NCI-H1092 (cell line): ENCODE measurements around the gene MGAT1.
A peak's percentile ranks its signal among the peaks of the same experiment; 100 is the strongest.
"Not testable (repeated sequence)": the region's sequence is repeated elsewhere in the genome, so short reads cannot be mapped to it uniquely, and the experiment has no call there.

ENCODE experiments used
- DNase-seq: peaks from one replicate; lab custom pipeline; 2025; lab: John Stamatoyannopoulos, UW

Gene MGAT1

GRCh38 chr5:180802325-180803180, at the start of gene MGAT1:
TSS of gene MGAT1 (minus strand) at chr5:180802806. CDS start at chr5:180792971, 9,835 bp downstream.
- DNase-seq, result peak; percentile 4

- DNase-seq, result no peak
Observed at GRCh38 chr5:180850434-180851078, 48.0 kb upstream of the MGAT1 start.

- no peak for DNase-seq
Observed at GRCh38 chr5:180849827-180850226, 47.2 kb upstream of the MGAT1 start.

- DNase-seq, result no peak
Observed at GRCh38 chr5:180848878-180849277, 46.3 kb upstream of the MGAT1 start.

GRCh38 chr5:180848265-180848664, 45.7 kb upstream of the MGAT1 start:
- DNase-seq, result no peak

GRCh38 chr5:180847026-180847425, 44.4 kb upstream of the MGAT1 start:
- DNase-seq, result no peak

- no peak for DNase-seq
Observed at GRCh38 chr5:180844858-180845257, 42.3 kb upstream of the MGAT1 start.

DNA sequence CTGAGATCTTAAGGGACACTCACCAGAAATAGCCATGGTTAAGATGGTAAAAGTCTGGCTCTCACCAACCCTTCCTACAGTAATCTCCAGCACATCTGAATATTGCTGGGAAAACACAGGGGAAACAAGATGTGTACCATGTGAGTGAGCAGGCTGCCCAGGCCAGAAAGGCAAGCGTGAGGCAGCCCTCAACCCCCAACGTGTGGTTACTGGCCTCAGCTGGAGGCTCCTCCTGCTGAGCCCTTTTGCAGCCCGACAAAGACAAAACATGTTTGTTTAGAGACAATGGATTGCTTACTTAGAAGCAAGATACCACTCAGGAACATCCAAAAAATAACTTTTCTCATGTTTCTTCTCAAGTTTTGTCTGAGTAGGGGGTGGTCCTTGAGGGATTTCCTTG, 41.8 kb upstream of the MGAT1 start:
- DNase-seq, result no peak

DNA sequence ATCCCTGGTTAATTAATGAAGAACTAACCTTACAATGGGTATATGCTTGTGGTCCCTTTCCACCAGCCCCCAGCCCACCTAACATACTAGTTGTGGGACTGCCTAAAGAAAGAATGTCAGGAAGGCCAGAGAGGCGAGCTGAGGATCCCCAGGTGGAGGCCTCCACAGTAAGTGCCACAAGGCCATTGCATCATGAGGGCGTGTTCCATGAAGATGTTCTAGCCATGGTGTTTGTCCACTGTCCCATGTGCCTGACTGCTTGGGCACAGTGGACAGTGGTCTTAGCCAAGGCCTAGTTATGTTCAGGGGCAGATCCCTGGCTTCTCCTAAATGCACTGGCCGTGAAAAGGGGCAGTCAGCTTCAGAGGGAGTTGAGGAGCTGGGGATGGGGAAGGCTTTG, 37.3 kb upstream of the MGAT1 start:
- no peak for DNase-seq

- no peak for DNase-seq
Observed at GRCh38 chr5:180839227-180839626, 36.6 kb upstream of the MGAT1 start.

DNA sequence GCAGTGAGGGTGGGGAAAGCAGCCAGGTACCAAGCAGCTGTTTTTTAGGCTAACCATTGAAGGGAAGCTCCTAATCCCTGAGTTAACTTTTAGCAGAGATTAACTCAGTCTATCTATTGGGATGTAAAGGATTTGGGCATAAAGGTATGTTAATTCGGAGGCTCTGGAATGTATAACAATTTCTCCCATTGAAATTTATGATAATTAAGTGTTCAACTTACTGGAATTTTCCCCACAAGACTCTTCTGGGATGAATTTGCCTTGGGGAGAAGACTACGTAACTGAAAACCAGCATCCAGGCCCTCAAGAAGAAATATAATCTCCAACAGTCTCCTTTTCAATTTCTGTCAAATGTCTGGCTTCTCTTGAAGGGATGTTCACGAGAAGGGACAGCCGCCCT, 34.9 kb upstream of the MGAT1 start:
- no peak for DNase-seq

DNA sequence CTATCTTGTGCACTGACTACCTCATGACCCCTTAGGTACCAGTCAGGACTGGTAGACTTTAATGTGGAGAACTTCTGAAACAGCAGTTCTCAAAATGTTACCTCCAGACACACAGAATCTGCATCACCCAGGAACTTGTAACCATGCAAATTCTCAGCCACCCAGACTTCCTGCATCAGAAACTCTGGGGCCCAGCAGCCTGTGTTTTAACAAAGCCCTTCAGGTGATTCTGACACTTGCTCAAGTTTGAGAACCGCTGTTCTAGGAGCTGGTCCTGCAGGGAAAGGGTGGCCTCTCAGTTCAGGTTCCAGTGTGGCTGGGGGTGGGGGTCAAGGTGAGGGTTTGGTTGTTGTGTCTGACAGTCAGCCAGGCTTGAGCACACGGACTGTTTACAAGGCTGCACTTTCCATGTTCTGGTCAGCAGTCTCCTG, 30.0 kb upstream of the MGAT1 start:
- DNase-seq, result no peak

GRCh38 chr5:180831139-180832093, 28.8 kb upstream of the MGAT1 start:
- peak; percentile 16 for DNase-seq

DNA sequence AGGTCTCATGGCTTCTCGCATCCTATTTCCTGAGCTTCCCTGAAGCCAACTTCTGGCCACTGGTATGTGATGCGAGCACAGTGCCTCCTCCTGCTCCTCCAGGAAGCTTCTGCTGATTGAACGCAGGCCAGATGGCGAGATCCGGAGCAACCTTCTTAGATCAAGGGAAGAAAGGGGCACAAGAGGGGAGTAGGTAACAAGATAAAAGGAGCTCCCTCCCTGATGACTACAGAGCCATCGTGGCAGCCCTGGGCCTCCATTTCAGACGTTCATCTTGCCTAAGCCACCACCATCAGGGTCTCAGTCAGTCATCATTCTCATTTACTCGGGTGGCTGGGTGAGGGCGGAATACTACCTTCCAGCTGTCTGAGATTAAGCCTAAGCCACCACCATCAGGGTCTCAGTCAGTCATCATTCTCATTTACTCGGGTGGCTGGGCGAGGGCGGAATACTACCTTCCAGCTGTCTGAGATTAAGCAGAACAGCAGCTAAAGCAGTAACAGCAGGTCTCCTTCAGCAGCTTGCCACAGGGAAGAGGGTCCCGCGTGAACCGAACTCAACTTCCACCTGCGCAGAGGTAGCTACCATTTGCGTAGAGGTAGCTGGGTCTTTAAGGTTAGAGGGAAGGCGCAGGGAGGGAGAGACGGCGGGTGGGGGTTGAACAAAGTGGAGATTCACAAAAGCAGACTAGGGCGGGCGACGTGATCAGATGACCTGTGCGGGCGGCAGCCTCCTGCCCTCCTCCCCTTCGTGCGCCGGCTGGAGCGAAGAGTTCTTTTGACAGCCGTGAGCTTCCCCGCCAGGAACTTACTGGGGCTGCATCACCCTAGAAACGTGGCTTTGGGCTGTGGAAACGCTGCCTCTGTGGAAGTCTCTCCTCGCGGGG, 27.9 kb upstream of the MGAT1 start:
- DNase-seq, result no peak

DNA sequence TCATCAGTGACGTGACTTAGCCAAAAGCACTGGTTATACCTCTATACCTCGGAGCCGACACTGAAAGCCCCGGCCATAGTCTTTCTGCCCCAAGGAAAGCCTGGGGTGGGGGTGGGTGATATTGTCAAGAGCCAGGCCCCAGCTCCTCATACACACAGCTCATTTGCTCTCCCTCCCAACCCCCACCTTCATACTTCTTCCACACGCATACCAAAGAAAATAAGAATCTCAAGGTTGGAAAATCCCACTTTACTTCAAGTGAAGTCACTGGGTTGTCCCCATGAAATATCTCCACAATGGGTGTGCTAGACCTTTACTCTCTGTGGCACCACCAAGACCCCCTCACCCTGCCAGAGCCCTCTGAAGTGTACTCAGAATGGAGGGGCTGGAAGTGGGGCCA, 27.1 kb upstream of the MGAT1 start:
- no peak for DNase-seq

DNA sequence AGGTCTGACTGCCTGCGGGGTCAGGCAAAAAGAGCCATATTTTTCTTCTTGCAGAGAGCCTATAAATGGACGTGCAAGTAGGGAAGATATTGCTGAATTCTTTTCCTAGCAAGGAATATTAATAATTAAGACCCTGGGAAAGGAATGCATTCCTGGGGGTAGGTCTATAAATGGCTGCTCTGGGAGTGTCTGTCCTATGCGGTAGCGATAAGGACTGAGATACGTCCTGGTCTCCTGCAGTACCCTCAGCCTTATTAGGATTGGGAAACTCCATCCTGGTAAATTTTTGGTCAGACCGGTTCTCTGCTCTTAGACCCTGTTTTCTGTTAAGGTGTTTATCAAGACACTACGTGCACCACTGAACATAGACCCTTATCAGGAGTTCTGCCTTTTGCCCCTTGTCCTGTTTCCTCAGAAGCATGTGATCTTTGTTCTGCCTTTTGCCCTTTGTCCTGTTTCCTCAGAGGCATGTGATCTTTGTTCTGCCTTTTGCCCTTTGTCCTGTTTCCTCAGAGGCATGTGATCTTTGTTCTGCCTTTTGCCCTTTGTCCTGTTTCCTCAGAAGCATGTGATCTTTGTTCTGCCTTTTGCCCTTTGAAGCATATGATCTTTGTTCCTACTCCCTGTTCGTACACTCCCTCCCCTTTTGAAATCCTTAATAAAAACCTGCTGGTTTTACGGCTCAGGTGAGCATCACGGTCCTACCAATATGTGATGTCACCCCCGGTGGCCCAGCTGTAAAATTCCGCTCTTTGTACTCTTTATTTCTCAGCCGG, 26.3 kb upstream of the MGAT1 start:
- not testable (repeated sequence) for DNase-seq

DNA sequence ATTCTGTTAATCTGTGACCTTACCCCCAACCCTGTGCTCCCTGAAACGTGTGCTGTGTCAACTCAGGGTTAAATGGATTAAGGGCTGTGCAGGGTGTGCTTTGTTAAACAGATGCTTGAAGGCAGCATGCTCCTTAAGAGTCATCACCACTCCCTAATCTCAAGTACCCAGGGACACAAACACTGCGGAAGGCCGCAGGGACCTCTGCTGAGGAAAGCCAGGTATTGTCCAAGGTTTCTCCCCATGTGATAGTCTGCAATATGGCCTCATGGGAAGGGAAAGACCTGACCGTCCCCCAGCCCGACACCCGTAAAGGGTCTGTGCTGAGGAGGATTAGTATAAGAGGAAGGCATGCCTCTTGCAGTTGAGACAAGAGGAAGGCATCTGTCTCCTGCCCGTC, 24.8 kb upstream of the MGAT1 start:
- not testable (repeated sequence) for DNase-seq

GRCh38 chr5:180825768-180826525, 23.3 kb upstream of the MGAT1 start:
- DNase-seq, result no peak

DNA sequence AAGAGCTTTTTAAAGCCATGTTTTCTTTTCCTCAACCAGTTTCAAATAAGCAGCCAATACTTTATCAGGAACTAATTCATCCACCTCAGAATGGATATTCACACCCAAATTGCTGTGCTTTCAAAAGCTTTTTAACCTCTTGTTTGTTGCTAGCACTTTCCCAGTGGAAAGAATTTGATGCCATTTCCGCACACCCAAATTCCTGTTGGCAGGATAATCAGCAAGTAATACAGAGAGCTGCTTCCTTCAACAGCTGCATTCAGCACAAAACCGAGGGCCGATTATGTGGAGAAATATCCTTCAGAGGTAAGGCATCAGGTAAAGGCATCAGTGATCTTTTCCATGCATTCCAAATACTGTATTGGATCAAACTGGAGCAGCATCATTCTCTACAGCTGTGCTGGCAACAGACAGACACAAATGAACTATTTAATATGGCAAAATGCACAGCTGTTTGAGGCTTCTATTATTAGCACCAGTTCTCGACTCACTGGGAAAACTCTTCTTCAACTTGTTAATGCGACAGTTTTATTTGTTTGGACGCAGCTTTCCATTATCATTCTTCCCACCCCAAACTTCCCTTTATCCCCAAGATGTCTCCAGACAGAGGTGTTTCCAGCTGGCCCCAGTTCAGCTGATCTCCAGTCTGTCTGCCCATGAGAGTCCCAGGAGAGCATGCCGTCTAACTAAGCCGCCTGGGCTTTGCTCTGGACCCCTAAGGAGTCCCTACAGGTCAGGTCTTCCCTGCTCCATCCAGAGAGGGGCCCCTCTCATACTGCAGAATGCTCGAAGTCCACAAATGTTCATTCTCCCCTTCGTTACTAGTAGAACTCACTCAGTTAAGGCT, 22.2 kb upstream of the MGAT1 start:
- no peak for DNase-seq
